ENCODE results near the gene ETNPPL.

The ETNPPL gene

DNA sequence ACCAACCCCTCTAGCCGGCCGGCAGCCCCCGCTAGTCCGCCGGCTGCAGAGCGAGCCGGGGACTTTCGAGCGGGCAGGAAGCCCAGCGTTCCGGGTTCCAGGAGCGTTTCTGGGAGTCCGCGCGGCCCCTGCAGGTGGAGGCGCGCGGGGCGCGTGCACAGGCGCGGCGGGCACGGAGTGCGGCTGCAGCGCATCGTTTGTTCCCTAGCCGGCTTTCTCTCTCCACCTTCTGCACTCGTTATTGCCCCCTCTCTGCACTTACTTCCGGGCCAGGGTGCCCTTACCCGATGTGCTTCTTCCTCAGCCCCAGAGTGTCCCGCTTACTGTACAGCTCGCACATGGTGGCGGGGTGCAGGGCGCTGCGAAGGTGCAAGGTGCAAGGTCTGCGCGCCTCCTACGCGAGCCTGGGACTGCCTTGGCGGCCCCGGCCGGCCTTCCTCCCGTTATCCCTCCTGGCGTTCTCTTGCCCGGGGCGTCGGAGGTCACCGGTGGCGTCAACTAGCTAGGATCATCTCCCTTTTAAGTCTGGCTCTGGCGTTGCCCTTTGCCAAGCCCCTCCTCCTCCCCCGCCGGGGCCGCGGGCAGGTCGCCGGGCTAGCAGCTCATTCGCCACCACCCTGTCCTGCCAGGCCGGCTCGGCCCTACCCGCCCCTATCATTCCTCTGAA is at the start of gene ETNPPL:
ETNPPL (minus strand) TSS at position 495 of the 667 bp plus-strand sequence; CDS start at position 340, 155 bp downstream.
- peaks cover 5% of the 10 kb centered on the region for H3K4me1 ChIP-seq (ENCODE audit: control insufficient read depth, low read depth, low read length)
- peak within 1 kb of the TSS; percentile 48 for H3K9ac ChIP-seq (ENCODE audit: low read length)
- peak within 1 kb of the TSS; percentile 91 for H3K4me3 ChIP-seq (ENCODE audit: low read length)
- no peak within 1 kb of the TSS for H3K27ac ChIP-seq (ENCODE audit: low read length)
- H3K9me3 ChIP-seq (ENCODE audit: control insufficient read depth, low read depth, low read length): no peaks in the 10 kb centered on the region
- peaks cover 29% of the 10 kb centered on the region for H3K27me3 ChIP-seq (ENCODE audit: control insufficient read depth, insufficient read depth, low read length)
- no peaks in the 10 kb centered on the region for H3K36me3 ChIP-seq (ENCODE audit: control insufficient read depth, low read depth, low read length)

GRCh38 chr4:108811486-108811885 is 48.6 kb upstream of the ETNPPL start:
- Histone ChIP-seq H3K27ac (ENCODE audit: low read length) (no peak overlapping the region), H3K9me3 (ENCODE audit: control insufficient read depth, low read depth, low read length) (no peaks in the 10 kb centered on the region), H3K36me3 (ENCODE audit: control insufficient read depth, low read depth, low read length) (no peaks in the 10 kb centered on the region), H3K4me3 (ENCODE audit: low read length) (no peak overlapping the region), H3K27me3 (ENCODE audit: control insufficient read depth, insufficient read depth, low read length) (no peaks in the 10 kb centered on the region), H3K9ac (ENCODE audit: low read length) (no peak overlapping the region), H3K4me1 (ENCODE audit: control insufficient read depth, low read depth, low read length) (no peaks in the 10 kb centered on the region)

GRCh38 chr4:108810087-108810486 is 47.2 kb upstream of the ETNPPL start:
- Histone ChIP-seq H3K27me3 (ENCODE audit: control insufficient read depth, insufficient read depth, low read length) (no peaks in the 10 kb centered on the region), H3K27ac (ENCODE audit: low read length) (no peak overlapping the region), H3K4me1 (ENCODE audit: control insufficient read depth, low read depth, low read length) (no peaks in the 10 kb centered on the region), H3K9me3 (ENCODE audit: control insufficient read depth, low read depth, low read length) (no peaks in the 10 kb centered on the region), H3K9ac (ENCODE audit: low read length) (no peak overlapping the region), H3K4me3 (ENCODE audit: low read length) (no peak overlapping the region), H3K36me3 (ENCODE audit: control insufficient read depth, low read depth, low read length) (no peaks in the 10 kb centered on the region)

- Histone ChIP-seq H3K4me3 (ENCODE audit: low read length) (no peak overlapping the region), H3K9me3 (ENCODE audit: control insufficient read depth, low read depth, low read length) (no peaks in the 10 kb centered on the region), H3K27ac (ENCODE audit: low read length) (no peak overlapping the region), H3K9ac (ENCODE audit: low read length) (no peak overlapping the region), H3K27me3 (ENCODE audit: control insufficient read depth, insufficient read depth, low read length) (no peaks in the 10 kb centered on the region), H3K36me3 (ENCODE audit: control insufficient read depth, low read depth, low read length) (no peaks in the 10 kb centered on the region), H3K4me1 (ENCODE audit: control insufficient read depth, low read depth, low read length) (peaks cover 4% of the 10 kb centered on the region)
Measured at GRCh38 chr4:108804648-108805273, 41.9 kb upstream of the ETNPPL start.

- H3K9ac ChIP-seq (ENCODE audit: low read length): no peak overlapping the region
- no peaks in the 10 kb centered on the region for H3K27me3 ChIP-seq (ENCODE audit: control insufficient read depth, insufficient read depth, low read length)
- peaks cover 4% of the 10 kb centered on the region for H3K4me1 ChIP-seq (ENCODE audit: control insufficient read depth, low read depth, low read length)
- H3K4me3 ChIP-seq (ENCODE audit: low read length): no peak overlapping the region
- no peak overlapping the region for H3K27ac ChIP-seq (ENCODE audit: low read length)
- H3K36me3 ChIP-seq (ENCODE audit: control insufficient read depth, low read depth, low read length): no peaks in the 10 kb centered on the region
- no peaks in the 10 kb centered on the region for H3K9me3 ChIP-seq (ENCODE audit: control insufficient read depth, low read depth, low read length)
Measured at GRCh38 chr4:108799306-108799705, 36.5 kb upstream of the ETNPPL start.

DNA sequence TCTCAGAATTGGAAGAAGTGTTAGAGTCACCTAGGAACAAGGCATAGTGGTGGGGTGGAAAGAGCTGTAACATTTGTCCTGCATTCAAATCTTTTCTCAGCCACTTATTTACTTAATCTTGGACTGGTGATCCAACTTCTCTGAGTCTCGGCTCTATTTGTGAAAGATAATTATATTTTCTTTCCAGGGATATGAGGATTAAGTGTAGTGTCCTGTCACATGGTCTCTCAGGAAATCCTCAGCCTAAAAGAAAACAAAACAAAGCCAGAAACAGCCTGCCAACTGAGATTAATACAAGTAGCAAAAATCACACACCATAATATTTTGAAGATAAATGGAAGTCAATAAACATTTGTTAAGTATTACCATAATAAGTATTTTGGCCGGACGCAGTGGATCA is 33.3 kb upstream of the ETNPPL start:
- Histone ChIP-seq H3K27ac (ENCODE audit: low read length) (no peak overlapping the region), H3K4me1 (ENCODE audit: control insufficient read depth, low read depth, low read length) (no peaks in the 10 kb centered on the region), H3K36me3 (ENCODE audit: control insufficient read depth, low read depth, low read length) (no peaks in the 10 kb centered on the region), H3K9ac (ENCODE audit: low read length) (no peak overlapping the region), H3K27me3 (ENCODE audit: control insufficient read depth, insufficient read depth, low read length) (no peaks in the 10 kb centered on the region), H3K4me3 (ENCODE audit: low read length) (no peak overlapping the region), H3K9me3 (ENCODE audit: control insufficient read depth, low read depth, low read length) (no peaks in the 10 kb centered on the region)

DNA sequence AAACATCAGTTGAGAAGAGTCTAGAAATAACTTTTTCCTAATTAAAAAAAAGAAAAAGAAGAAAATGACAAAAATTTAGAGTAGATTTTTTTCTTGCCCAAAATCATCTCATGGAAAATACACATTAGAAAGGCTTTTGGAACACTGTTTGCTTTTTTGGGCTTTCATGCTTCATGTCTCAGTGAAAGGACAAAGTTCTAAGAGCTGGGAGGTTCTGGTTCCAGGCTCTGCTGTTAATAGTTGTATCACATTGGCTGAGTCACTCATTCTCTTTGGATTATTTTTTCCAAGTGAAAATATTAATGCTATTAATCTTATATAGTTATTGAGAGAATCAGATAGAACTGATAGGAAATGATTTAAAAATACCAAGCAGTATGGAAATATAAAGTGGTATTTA is 32.9 kb upstream of the ETNPPL start:
- Histone ChIP-seq H3K27me3 (ENCODE audit: control insufficient read depth, insufficient read depth, low read length) (no peaks in the 10 kb centered on the region), H3K9ac (ENCODE audit: low read length) (no peak overlapping the region), H3K4me1 (ENCODE audit: control insufficient read depth, low read depth, low read length) (no peaks in the 10 kb centered on the region), H3K36me3 (ENCODE audit: control insufficient read depth, low read depth, low read length) (no peaks in the 10 kb centered on the region), H3K4me3 (ENCODE audit: low read length) (no peak overlapping the region), H3K27ac (ENCODE audit: low read length) (no peak overlapping the region), H3K9me3 (ENCODE audit: control insufficient read depth, low read depth, low read length) (no peaks in the 10 kb centered on the region)

GRCh38 chr4:108794136-108794535 is 31.3 kb upstream of the ETNPPL start:
- Histone ChIP-seq H3K4me3 (ENCODE audit: low read length) (no peak overlapping the region), H3K36me3 (ENCODE audit: control insufficient read depth, low read depth, low read length) (no peaks in the 10 kb centered on the region), H3K27ac (ENCODE audit: low read length) (no peak overlapping the region), H3K4me1 (ENCODE audit: control insufficient read depth, low read depth, low read length) (no peaks in the 10 kb centered on the region), H3K9ac (ENCODE audit: low read length) (no peak overlapping the region), H3K9me3 (ENCODE audit: control insufficient read depth, low read depth, low read length) (no peaks in the 10 kb centered on the region), H3K27me3 (ENCODE audit: control insufficient read depth, insufficient read depth, low read length) (no peaks in the 10 kb centered on the region)

- no peak overlapping the region for H3K4me3 ChIP-seq (ENCODE audit: low read length)
- no peaks in the 10 kb centered on the region for H3K9me3 ChIP-seq (ENCODE audit: control insufficient read depth, low read depth, low read length)
- no peaks in the 10 kb centered on the region for H3K4me1 ChIP-seq (ENCODE audit: control insufficient read depth, low read depth, low read length)
- no peaks in the 10 kb centered on the region for H3K36me3 ChIP-seq (ENCODE audit: control insufficient read depth, low read depth, low read length)
- no peak overlapping the region for H3K9ac ChIP-seq (ENCODE audit: low read length)
- no peaks in the 10 kb centered on the region for H3K27me3 ChIP-seq (ENCODE audit: control insufficient read depth, insufficient read depth, low read length)
- H3K27ac ChIP-seq (ENCODE audit: low read length): no peak overlapping the region
Measured at GRCh38 chr4:108793415-108793814, 30.6 kb upstream of the ETNPPL start.

DNA sequence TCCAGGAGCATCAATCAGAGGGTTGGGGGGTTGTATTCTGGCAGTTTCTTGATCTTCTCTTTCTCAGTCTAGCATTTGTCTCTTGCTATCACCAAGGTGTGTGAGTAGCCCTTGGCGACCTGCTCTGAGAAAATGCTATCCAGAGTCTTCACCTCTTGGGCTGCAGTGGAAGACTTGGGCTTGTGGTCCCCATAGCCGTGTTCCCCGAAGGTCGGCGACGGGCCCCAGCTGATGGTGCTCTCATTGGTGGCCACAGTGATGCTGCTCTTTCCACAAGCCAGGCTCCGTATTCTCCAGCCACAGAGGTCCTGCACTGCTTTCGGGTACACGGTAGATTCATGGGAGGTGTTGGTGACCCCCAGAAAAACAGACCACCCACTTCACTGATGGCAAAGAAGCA is 25.9 kb upstream of the ETNPPL start:
- H3K27me3 ChIP-seq (ENCODE audit: control insufficient read depth, insufficient read depth, low read length): no peaks in the 10 kb centered on the region
- H3K36me3 ChIP-seq (ENCODE audit: control insufficient read depth, low read depth, low read length): no peaks in the 10 kb centered on the region
- H3K9ac ChIP-seq (ENCODE audit: low read length): no peak overlapping the region
- no peaks in the 10 kb centered on the region for H3K4me1 ChIP-seq (ENCODE audit: control insufficient read depth, low read depth, low read length)
- no peaks in the 10 kb centered on the region for H3K9me3 ChIP-seq (ENCODE audit: control insufficient read depth, low read depth, low read length)
- no peak overlapping the region for H3K27ac ChIP-seq (ENCODE audit: low read length)
- H3K4me3 ChIP-seq (ENCODE audit: low read length): no peak overlapping the region

DNA sequence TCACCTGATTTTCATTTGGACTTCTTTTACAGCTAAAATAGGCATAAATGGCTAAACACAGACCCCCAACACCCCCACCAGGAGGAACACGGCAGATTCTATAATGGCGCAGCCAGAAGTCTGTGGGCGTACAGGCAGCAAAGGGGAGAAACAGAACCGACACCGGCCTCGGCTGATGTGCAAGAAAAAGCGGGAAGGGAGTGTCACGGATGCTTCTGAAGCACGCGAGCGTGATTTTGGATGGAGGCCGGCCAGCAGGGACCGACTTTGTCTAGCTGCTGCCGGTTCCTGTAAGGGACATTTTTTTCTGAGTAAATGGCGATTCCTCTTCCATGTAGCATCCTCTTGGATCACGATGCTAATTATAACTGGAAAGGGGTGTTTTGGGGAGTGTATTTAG is 24.9 kb upstream of the ETNPPL start:
- H3K27ac ChIP-seq (ENCODE audit: low read length): no peak overlapping the region
- H3K36me3 ChIP-seq (ENCODE audit: control insufficient read depth, low read depth, low read length): no peaks in the 10 kb centered on the region
- no peak overlapping the region for H3K4me3 ChIP-seq (ENCODE audit: low read length)
- no peaks in the 10 kb centered on the region for H3K4me1 ChIP-seq (ENCODE audit: control insufficient read depth, low read depth, low read length)
- H3K27me3 ChIP-seq (ENCODE audit: control insufficient read depth, insufficient read depth, low read length): no peaks in the 10 kb centered on the region
- H3K9ac ChIP-seq (ENCODE audit: low read length): no peak overlapping the region
- H3K9me3 ChIP-seq (ENCODE audit: control insufficient read depth, low read depth, low read length): no peaks in the 10 kb centered on the region

DNA sequence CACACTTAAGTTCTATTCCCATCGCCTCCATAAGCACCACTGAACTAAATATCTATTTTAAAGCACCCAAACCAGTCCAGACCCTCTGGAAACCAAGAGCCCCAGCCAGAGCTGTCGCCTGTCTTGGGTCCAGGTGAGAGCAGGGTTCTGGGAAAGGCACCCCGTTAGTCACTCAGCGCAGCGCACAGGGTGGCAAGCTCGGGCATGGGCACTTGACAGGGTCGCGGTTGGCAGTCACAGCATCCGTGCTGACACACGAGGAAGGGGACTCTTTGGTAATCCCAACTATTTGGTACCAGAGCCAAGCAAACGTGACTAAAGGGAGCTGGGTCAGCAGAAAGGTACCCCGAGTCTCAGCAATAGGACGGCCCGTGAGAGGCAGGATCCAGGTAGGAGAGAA is 24.3 kb upstream of the ETNPPL start:
- Histone ChIP-seq H3K27me3 (ENCODE audit: control insufficient read depth, insufficient read depth, low read length) (no peaks in the 10 kb centered on the region), H3K4me1 (ENCODE audit: control insufficient read depth, low read depth, low read length) (no peaks in the 10 kb centered on the region), H3K27ac (ENCODE audit: low read length) (no peak overlapping the region), H3K36me3 (ENCODE audit: control insufficient read depth, low read depth, low read length) (no peaks in the 10 kb centered on the region), H3K9me3 (ENCODE audit: control insufficient read depth, low read depth, low read length) (no peaks in the 10 kb centered on the region), H3K9ac (ENCODE audit: low read length) (no peak overlapping the region), H3K4me3 (ENCODE audit: low read length) (no peak overlapping the region)
